IMR-90 (cell line): Measurements from ENCODE around the gene DEPDC5. TPM values are rescaled to one million over a fixed set of nuclear protein-coding genes. Genes with fewer than 3 reads are reported as not detected.

Experiments used
- ATAC-seq: fragments of 200-7000 bp; cut with Tn5 transposase; 2 replicates; pipeline ENCODE4 v1.9.1; 2020; ENCODE audit warnings: low read depth, mild to moderate bottlenecking, moderate library complexity
- BruUV-seq: library from RNA; stranded (reverse); fragments of 400-500 nt; replicated peaks from 2 replicates; lab custom pipeline; 2021; lab: Mats Ljungman, UMichigan
- CTCF ChIA-PET: fragments of 300-600 bp; formaldehyde crosslinking; extraction: SDS; loops from one replicate; lab custom pipeline; 2021; ENCODE audit warnings: antibody characterized with exemption; lab: Yijun Ruan, JAX
- POLR2A ChIA-PET: fragments of 300-600 bp; sonication (Branson Sonifier 250); formaldehyde crosslinking; loops from one replicate; lab custom pipeline; 2022; ENCODE audit warnings: antibody characterized with exemption; ENCODE audit not compliant: unreplicated experiment; lab: Charles Lee
- DNase-seq: peaks from one replicate; pipeline ENCODE4 v3.0.0; 2013
- H2AFZ ChIP-seq: replicated peaks from 2 replicates; pipeline ENCODE3; 2013; ENCODE audit warnings: low read length, mild to moderate bottlenecking; ENCODE audit not compliant: poor library complexity
- H2AK5ac ChIP-seq: 2 replicates; pipeline ENCODE4 v1.6.1; 2013; ENCODE audit warnings: low read depth, low read length, inconsistent platforms
- H2AK9ac ChIP-seq: replicated peaks from 2 replicates; pipeline ENCODE3; 2013; ENCODE audit warnings: mild to moderate bottlenecking, low read depth, low read length, moderate library complexity; ENCODE audit not compliant: poor library complexity
- H2BK120ac ChIP-seq: 2 replicates; pipeline ENCODE4 v1.6.1; 2013; ENCODE audit warnings: low read depth, low read length, inconsistent platforms
- H2BK15ac ChIP-seq: 3 replicates; pipeline ENCODE4 v1.6.1; 2013; ENCODE audit warnings: low read depth, low read length, inconsistent platforms
- H2BK20ac ChIP-seq: 2 replicates; pipeline ENCODE4 v1.6.1; 2013; ENCODE audit warnings: low read depth, mild to moderate bottlenecking, inconsistent platforms, low read length, moderate library complexity
- H2BK5ac ChIP-seq: 2 replicates; pipeline ENCODE4 v1.6.1; 2013; ENCODE audit warnings: mild to moderate bottlenecking, low read depth, low read length, inconsistent platforms; ENCODE audit not compliant: poor library complexity, severe bottlenecking
- H3K14ac ChIP-seq: replicated peaks from 2 replicates; pipeline ENCODE4 v1.6.1; 2013; ENCODE audit warnings: low read depth, low read length, inconsistent platforms
- H3K18ac ChIP-seq: 2 replicates; pipeline ENCODE4 v1.6.1; 2013; ENCODE audit warnings: low read depth, low read length, control low read depth
- H3K23ac ChIP-seq: 2 replicates; pipeline ENCODE4 v1.6.1; 2013; ENCODE audit warnings: low read depth, low read length, inconsistent platforms
- H3K27ac ChIP-seq: 2 replicates; pipeline ENCODE4 v1.5.1; 2013; ENCODE audit warnings: mild to moderate bottlenecking, control low read depth, low read length; ENCODE audit not compliant: insufficient read depth
- H3K27me3 ChIP-seq: 2 replicates; pipeline ENCODE4 v1.6.1; 2013; ENCODE audit warnings: low read length; ENCODE audit not compliant: control insufficient read depth, insufficient read depth
- H3K36me3 ChIP-seq: 2 replicates; pipeline ENCODE4 v1.6.1; 2013; ENCODE audit warnings: low read length, mixed read lengths; ENCODE audit not compliant: control insufficient read depth, insufficient read depth
- H3K4ac ChIP-seq: 2 replicates; pipeline ENCODE4 v1.6.1; 2013; ENCODE audit warnings: low read depth, low read length, inconsistent platforms
- H3K4me1 ChIP-seq: 2 replicates; pipeline ENCODE4 v1.6.1; 2013; ENCODE audit warnings: low read length, mixed read lengths; ENCODE audit not compliant: control insufficient read depth, insufficient read depth
- H3K4me2 ChIP-seq: 2 replicates; pipeline ENCODE4 v1.6.1; 2013; ENCODE audit warnings: low read depth, mild to moderate bottlenecking, control low read depth, low read length, moderate library complexity
- H3K4me3 ChIP-seq: 2 replicates; pipeline ENCODE4 v1.5.1; 2013; ENCODE audit warnings: low read depth, mild to moderate bottlenecking, control low read depth, low read length, moderate library complexity; ENCODE audit not compliant: insufficient read depth
- H3K56ac ChIP-seq: 2 replicates; pipeline ENCODE4 v1.6.1; 2013; ENCODE audit warnings: low read length, inconsistent platforms; ENCODE audit not compliant: insufficient read depth; ENCODE audit errors: extremely low read depth
- H3K79me1 ChIP-seq, 2 experiments: 2 replicates each; pipeline ENCODE4 v1.6.1; 2013; ENCODE audit warnings: low read length in 2 of 2, inconsistent platforms in 1 of 2, low read depth in 1 of 2
- H3K9ac ChIP-seq: 2 replicates; pipeline ENCODE4 v1.6.1; 2013; ENCODE audit warnings: low read depth, low read length, control low read depth
- H3K9me1 ChIP-seq: 2 replicates; pipeline ENCODE4 v1.6.1; 2013; ENCODE audit warnings: low read length, inconsistent platforms; ENCODE audit not compliant: insufficient read depth
- H3K9me3 ChIP-seq: 2 replicates; pipeline ENCODE4 v1.6.1; 2013; ENCODE audit warnings: low read length; ENCODE audit not compliant: control insufficient read depth, insufficient read depth
- H4K20me1 ChIP-seq: 2 replicates; pipeline ENCODE4 v1.6.1; 2013; ENCODE audit warnings: low read length, inconsistent platforms; ENCODE audit not compliant: insufficient read depth
- H4K5ac ChIP-seq: 2 replicates; pipeline ENCODE4 v1.6.1; 2013; ENCODE audit warnings: mild to moderate bottlenecking, low read depth, low read length, control low read depth
- H4K8ac ChIP-seq, 2 experiments: 2 replicates each; pipeline ENCODE4 v1.6.1; 2013; ENCODE audit warnings: low read depth in 2 of 2, low read length in 2 of 2, control low read depth in 1 of 2, inconsistent platforms in 1 of 2
- H4K91ac ChIP-seq: 2 replicates; pipeline ENCODE4 v1.6.1; 2013; ENCODE audit warnings: low read depth, low read length, inconsistent platforms; ENCODE audit not compliant: insufficient read depth
- CTCF ChIP-seq: conservative IDR thresholded peaks from 2 replicates; pipeline ENCODE4 v1.5.1; 2012; ENCODE audit warnings: mild to moderate bottlenecking, low read depth, low read length, improper control_type of control experiment
- MAZ ChIP-seq: IDR thresholded peaks from 2 replicates; pipeline ENCODE4 v1.6.1; 2012; ENCODE audit warnings: low read depth, mild to moderate bottlenecking, low read length, improper control_type of control experiment, moderate library complexity, borderline replicate concordance
- POLR2A ChIP-seq: IDR thresholded peaks from 2 replicates; pipeline ENCODE4 v1.6.1; 2012; ENCODE audit warnings: mild to moderate bottlenecking, low read depth, low read length
- WGBS, 2 experiments: methylation state at CpG; one replicate each; pipeline versions ENCODE4 v1.1.5 to v1.1.7; 2013; ENCODE audit warnings: missing lambda C conversion rate in 2 of 2; ENCODE audit not compliant: insufficient read length in 1 of 2; ENCODE audit errors: extremely low coverage in 2 of 2; 5-methylcytosine and 5-hydroxymethylcytosine counted together
- dilution Hi-C: fragments of 300-500 bp; cut with HindIII; formaldehyde crosslinking; loops from one replicate; pipeline ENCODE4 v1.14.3; 2018; ENCODE audit warnings: low sequenced_read_pairs; ENCODE audit not compliant: unreplicated experiment
- in situ Hi-C: fragments of 300-500 bp; cut with MboI; formaldehyde crosslinking; loops from 3 replicates; pipeline ENCODE4 v1.14.3; 2019; ENCODE audit warnings: low sequenced_read_pairs, inconsistent platforms, mixed read lengths
- intact Hi-C: fragments of 100-400 bp; cut with micrococcal nuclease; formaldehyde crosslinking; loops from 2 replicates; pipeline ENCODE4 v1.10.0; 2022
- polyA plus RNA-seq, 3 experiments: library from polyadenylated mRNA; depleted of rRNA; stranded (reverse); fragments of >200 nt; gene quantifications; 2 replicates each; pipeline ENCODE4 v1.2.3, GENCODE V29; 2012; ENCODE audit warnings: low replicate concordance in 1 of 3
- total RNA-seq: library from RNA; depleted of rRNA; stranded (reverse); fragments of >200 nt; gene quantifications from 2 replicates; pipeline ENCODE4 v1.2.3, GENCODE V29; 2012

Gene DEPDC5
- total and polyA plus RNA-seq, 2 of the 4 experiments (the other 2 are of a cell fraction): 6.6 to 12.9 TPM

GRCh38 chr22:31733580-31734079 lies 20.2 kb upstream of the DEPDC5 start:
- in situ Hi-C loops (no loop called here), intact Hi-C loops (no loop called here), dilution Hi-C loops (no loop called here)
- H3K9me3 ChIP-seq: no peaks in the 10 kb centered on the region
- no peak overlapping the region for H2AFZ ChIP-seq
- WGBS, 2 experiments: 92% methylated on average over 2 of the region's 7 CpGs; no CpG with 5 or more reads in 1 of the 2 experiments
- H3K4me3 ChIP-seq: no peak overlapping the region
- no peak overlapping the region for H3K9ac ChIP-seq
- H3K79me1 ChIP-seq: peaks cover 20 to 66% of the 10 kb centered on the region in 2 experiments
- ChIA-PET CTCF (no interaction called here), POLR2A (no interaction called here)
- no peak overlapping the region for H2BK120ac ChIP-seq
- no peak overlapping the region for H3K4me2 ChIP-seq
- H4K8ac ChIP-seq: no peak overlapping the region
- H4K5ac ChIP-seq: no peak overlapping the region
- peaks cover 18% of the 10 kb centered on the region for H4K20me1 ChIP-seq
- H3K27ac ChIP-seq: no peak overlapping the region
- H3K9me1 ChIP-seq: 0 out of 2 replicates have a peak, but pooled peaks cover 14% of the 10 kb centered on the region
- H3K18ac ChIP-seq: no peak overlapping the region
- peaks cover 7% of the 10 kb centered on the region for H3K4me1 ChIP-seq
- H3K14ac ChIP-seq: no peak overlapping the region
- no TSS peak for BruUV-seq
- no peak overlapping the region for H3K56ac ChIP-seq
- H3K27me3 ChIP-seq: no peaks in the 10 kb centered on the region
- H2AK9ac ChIP-seq: no peak overlapping the region
- H3K36me3 ChIP-seq: peaks cover 9% of the 10 kb centered on the region
- H3K4ac ChIP-seq: no peak overlapping the region; the same call in 1 of the 2 replicates
- peak overlapping the region; percentile 2; the same call in 1 of the 2 replicates for H2AK5ac ChIP-seq
- H2BK15ac ChIP-seq: no peak overlapping the region
- DNase-seq (no peak), ATAC-seq (no peak)
- H3K23ac ChIP-seq: no peak overlapping the region
- H4K91ac ChIP-seq: no peak overlapping the region
- peak overlapping the region; percentile 32 for H2BK5ac ChIP-seq
- no peak overlapping the region for H2BK20ac ChIP-seq
- TF ChIP-seq CTCF: no peak
- TF ChIP-seq POLR2A: no peak
- no peak for TF ChIP-seq MAZ
